Mesendoderm (in vitro differentiated cells): ENCODE results near the gene SYNGAP1. TPM values are rescaled to one million over a fixed set of nuclear protein-coding genes. Genes with fewer than 3 reads are reported as not detected.

ENCODE experiments used
- DNase-seq: peaks from one replicate; pipeline ENCODE4 v3.0.0; 2013
- H2AK5ac ChIP-seq: 2 replicates; pipeline ENCODE4 v1.6.1; 2013; ENCODE audit warnings: low read length, inconsistent platforms
- H2BK120ac ChIP-seq: 2 replicates; pipeline ENCODE4 v1.6.1; 2013; ENCODE audit warnings: low read depth, mild to moderate bottlenecking, low read length, moderate library complexity, mixed read lengths
- H2BK15ac ChIP-seq: replicated peaks from 2 replicates; pipeline ENCODE4 v1.6.1; 2013; ENCODE audit warnings: low read depth, mild to moderate bottlenecking, moderate library complexity
- H2BK5ac ChIP-seq: 2 replicates; pipeline ENCODE4 v1.6.1; 2013; ENCODE audit warnings: low read length, inconsistent platforms
- H3K18ac ChIP-seq: 2 replicates; pipeline ENCODE4 v1.6.1; 2013; ENCODE audit warnings: mild to moderate bottlenecking, low read length, mixed read lengths
- H3K23ac ChIP-seq: one replicate; pipeline ENCODE4 v1.6.1; 2013; ENCODE audit warnings: low read length
- H3K27ac ChIP-seq: 2 replicates; pipeline ENCODE4 v1.5.1; 2013; ENCODE audit warnings: low read depth, mild to moderate bottlenecking, inconsistent platforms, low read length, moderate library complexity
- H3K27me3 ChIP-seq: 2 replicates; pipeline ENCODE4 v1.6.1; 2013; ENCODE audit warnings: low read length, control low read depth, mild to moderate bottlenecking, inconsistent platforms; ENCODE audit not compliant: insufficient read depth, poor library complexity
- H3K36me3 ChIP-seq: 2 replicates; pipeline ENCODE4 v1.6.1; 2013; ENCODE audit warnings: low read length, inconsistent platforms; ENCODE audit not compliant: control insufficient read depth, insufficient read depth
- H3K4ac ChIP-seq: one replicate; pipeline ENCODE4 v1.6.1; 2013; ENCODE audit warnings: low read depth, mild to moderate bottlenecking, low read length, moderate library complexity
- H3K4me1 ChIP-seq: 2 replicates; pipeline ENCODE4 v1.6.1; 2013; ENCODE audit warnings: low read depth, low read length, inconsistent platforms; ENCODE audit not compliant: control insufficient read depth
- H3K4me2 ChIP-seq: 2 replicates; pipeline ENCODE4 v1.6.1; 2013; ENCODE audit warnings: low read length
- H3K4me3 ChIP-seq: 2 replicates; pipeline ENCODE4 v1.5.1; 2013; ENCODE audit warnings: mild to moderate bottlenecking, low read length
- H3K56ac ChIP-seq: one replicate; pipeline ENCODE4 v1.6.1; 2013; ENCODE audit warnings: low read length
- H3K79me1 ChIP-seq: 2 replicates; pipeline ENCODE4 v1.6.1; 2013; ENCODE audit warnings: low read length, inconsistent platforms
- H3K79me2 ChIP-seq: 2 replicates; pipeline ENCODE4 v1.6.1; 2013; ENCODE audit warnings: mild to moderate bottlenecking, low read length; ENCODE audit not compliant: control insufficient read depth, insufficient read depth
- H3K9ac ChIP-seq: 2 replicates; pipeline ENCODE4 v1.6.1; 2013; ENCODE audit warnings: low read length, inconsistent platforms
- H4K5ac ChIP-seq: one replicate; pipeline ENCODE4 v1.6.1; 2013; ENCODE audit warnings: low read length
- H4K8ac ChIP-seq: one replicate; pipeline ENCODE4 v1.6.1; 2013; ENCODE audit warnings: low read depth, mild to moderate bottlenecking, control low read depth, low read length, moderate library complexity
- WGBS: extraction: QIAGEN DNeasy Blood & Tissue Kit; methylation state at CpG from one replicate; pipeline ENCODE4 v1.1.7; 2013; ENCODE audit warnings: low lambda C conversion rate, missing lambda C conversion rate; ENCODE audit not compliant: insufficient coverage; ENCODE audit errors: extremely low coverage; 5-methylcytosine and 5-hydroxymethylcytosine counted together
- small RNA-seq: library from polyadenylated mRNA; stranded (forward); fragments of <200 nt; extraction: miRNeasy Mini kit (QIAGEN cat#:217004); gene quantifications from one replicate; pipeline ENCODE3, GENCODE V24; 2013; ENCODE audit not compliant: insufficient read depth

Gene SYNGAP1

GRCh38 chr6:33502486-33502885, 82.6 kb downstream of the SYNGAP1 start:
- no peak for DNase-seq
- Histone ChIP-seq H4K5ac (no peak overlapping the region), H3K27me3 (no peaks in the 10 kb centered on the region), H3K79me2 (no peaks in the 10 kb centered on the region), H3K9ac (no peak overlapping the region), H2AK5ac (no peak overlapping the region), H3K18ac (no peak overlapping the region), H3K79me1 (no peaks in the 10 kb centered on the region), H4K8ac (no peak overlapping the region), H2BK5ac (no peak overlapping the region), H3K56ac (no peak overlapping the region), H3K36me3 (no peaks in the 10 kb centered on the region), H3K4me1 (no peaks in the 10 kb centered on the region), H3K4ac (no peak overlapping the region), H3K27ac (no peak overlapping the region), H3K23ac (no peak overlapping the region), H3K4me2 (no peak overlapping the region), H3K4me3 (no peak overlapping the region), H2BK120ac (no peak overlapping the region), H2BK15ac (no peak overlapping the region)
- WGBS = no CpG with 5 or more reads among the region's 23 CpGs

DNA sequence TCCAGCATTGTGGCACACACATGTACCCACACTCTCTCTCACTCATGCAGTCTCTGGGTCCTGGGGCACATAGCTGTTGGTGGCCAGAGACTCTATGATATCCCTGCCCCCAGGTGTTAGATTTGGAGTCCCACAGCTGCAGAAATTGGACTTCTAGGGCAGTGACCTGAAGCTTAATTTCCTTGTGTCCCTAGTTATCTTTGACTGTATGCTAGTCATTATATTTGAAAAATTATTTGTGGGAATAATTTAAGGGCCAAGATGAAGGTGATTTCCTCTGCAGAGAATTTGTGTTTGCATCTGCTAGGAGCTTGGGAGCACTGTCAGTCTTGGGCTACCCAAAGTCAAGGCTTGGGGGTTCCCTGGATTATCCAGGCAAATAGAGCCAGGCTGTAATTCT, 84.6 kb downstream of the SYNGAP1 start:
- Histone ChIP-seq H4K5ac (no peak overlapping the region), H2AK5ac (no peak overlapping the region), H3K79me2 (no peaks in the 10 kb centered on the region), H3K27ac (no peak overlapping the region), H3K4me3 (no peak overlapping the region), H3K4ac (no peak overlapping the region), H3K79me1 (no peaks in the 10 kb centered on the region), H4K8ac (no peak overlapping the region), H3K27me3 (no peaks in the 10 kb centered on the region), H2BK5ac (no peak overlapping the region), H3K18ac (no peak overlapping the region), H3K9ac (no peak overlapping the region), H3K56ac (no peak overlapping the region), H2BK15ac (no peak overlapping the region), H3K36me3 (no peaks in the 10 kb centered on the region), H2BK120ac (no peak overlapping the region), H3K4me1 (no peaks in the 10 kb centered on the region), H3K4me2 (no peak overlapping the region), H3K23ac (no peak overlapping the region)
- no peak for DNase-seq

Small RNAs within 50 kb of the gene (small RNA-seq; reads per million reads assigned to genes)
- gene RPL35AP4 = not detected
- not detected for gene ZBTB9
